HG03354 (cell line): Measurements from ENCODE around the gene COL20A1.

ENCODE experiments used
- ATAC-seq: cut with Tn5 transposase; IDR thresholded peaks from one replicate; pipeline ENCODE4 v1.9.1; 2021; ENCODE audit warnings: mild to moderate bottlenecking; ENCODE audit not compliant: unreplicated experiment, poor library complexity, severe bottlenecking

COL20A1 gene

GRCh38 chr20:63287697-63288580 is 5.0 kb upstream of the COL20A1 start:
- no peak for ATAC-seq

GRCh38 chr20:63288581-63289251 is 4.3 kb upstream of the COL20A1 start:
- no peak for ATAC-seq

DNA sequence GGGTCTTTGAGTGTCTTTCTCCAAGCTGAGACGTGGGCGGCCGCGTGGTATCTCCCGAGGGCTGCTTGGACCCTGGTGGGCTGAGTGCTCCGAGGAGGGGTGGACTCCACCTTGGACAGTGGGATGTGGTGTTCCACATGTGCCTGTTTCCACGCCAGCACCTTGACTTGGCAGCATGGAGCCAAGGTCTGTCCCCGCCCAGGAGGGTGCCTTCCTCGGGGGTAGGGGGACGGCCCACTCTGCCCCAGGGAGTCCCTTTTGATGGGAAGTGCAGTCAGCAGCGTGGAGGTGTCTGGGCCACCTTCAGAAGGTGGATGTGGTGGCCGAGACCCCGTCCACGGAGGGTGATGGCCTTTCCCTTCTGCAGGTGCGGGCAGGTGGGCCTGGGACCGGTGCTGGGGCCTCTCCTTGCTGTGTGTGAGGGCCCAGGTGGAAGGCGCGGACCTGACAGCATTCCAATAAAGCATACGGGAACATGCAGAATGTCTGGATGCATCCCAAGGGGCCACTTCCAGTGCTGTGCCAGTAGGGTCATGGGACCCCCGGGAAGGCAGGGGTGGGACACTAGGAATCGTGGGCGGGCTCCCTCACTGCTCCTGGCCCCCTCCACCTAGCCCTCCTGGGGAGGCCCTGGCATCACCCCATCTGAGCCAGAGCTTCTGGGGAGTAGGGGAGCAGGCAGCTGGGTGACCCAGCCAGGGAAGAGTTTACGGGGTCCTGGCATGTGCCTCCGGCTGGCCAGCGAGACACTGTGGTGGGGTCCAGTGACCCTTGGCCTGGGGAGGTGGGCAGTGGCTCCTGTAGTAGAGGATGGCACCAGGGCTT is 3.5 kb upstream of the COL20A1 start:
- no peak for ATAC-seq

DNA sequence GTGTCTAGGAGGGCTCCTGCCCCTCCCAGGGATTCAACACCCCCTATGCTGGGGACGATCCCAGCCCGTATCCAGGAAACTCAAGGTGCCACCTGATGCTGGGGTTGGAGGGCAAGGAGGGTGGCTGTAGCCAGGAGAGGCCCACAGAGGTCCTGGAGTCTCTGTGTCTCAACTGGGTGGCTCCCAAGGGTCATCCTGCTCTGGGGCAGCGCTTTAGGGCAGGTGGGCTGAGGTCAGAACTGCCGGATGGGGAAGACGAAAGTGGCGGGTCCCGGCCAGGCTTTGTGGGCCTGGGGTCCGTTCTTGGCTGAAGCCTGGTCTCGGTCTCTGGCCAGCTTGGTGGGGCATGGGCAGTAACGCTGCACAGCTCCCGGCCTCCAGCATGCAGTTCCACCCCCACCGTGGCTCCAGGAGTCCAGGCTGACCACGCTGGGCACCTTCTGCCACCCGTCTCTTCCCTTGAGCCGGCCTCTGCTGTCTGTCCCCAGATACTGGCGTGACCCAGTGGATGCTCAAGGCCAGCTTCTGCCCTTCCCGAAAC is 2.8 kb upstream of the COL20A1 start:
- no peak for ATAC-seq

- ATAC-seq: no peak
Observed at GRCh38 chr20:63290677-63291472, 2.1 kb upstream of the COL20A1 start.

- no peak for ATAC-seq
Observed at GRCh38 chr20:63291811-63292210, 1.2 kb upstream of the COL20A1 start.

GRCh38 chr20:63292292-63292701 is 689 bp upstream of the COL20A1 start:
- ATAC-seq: no peak

DNA sequence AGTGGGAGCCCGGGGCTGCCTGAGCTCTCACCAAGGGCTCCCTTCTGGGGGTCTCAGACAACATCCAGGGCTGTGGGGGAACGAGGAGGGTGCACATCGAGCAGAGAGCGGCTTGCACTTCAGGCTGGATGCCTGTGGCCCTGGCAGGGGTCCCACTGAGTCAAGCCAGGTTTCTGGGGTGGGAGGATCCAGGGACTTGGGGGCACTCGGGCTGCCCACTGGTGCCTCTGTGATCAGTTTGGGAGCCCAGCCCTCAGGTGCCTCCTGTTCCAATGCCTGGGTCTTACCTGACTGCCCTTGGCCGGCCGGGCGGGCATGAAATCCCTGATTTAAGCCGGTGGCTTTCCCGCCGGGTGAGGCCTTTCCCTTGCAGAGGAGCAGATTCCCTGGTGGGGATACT is 470 bp downstream of the COL20A1 start:
- no peak for ATAC-seq

GRCh38 chr20:63293871-63294535 is 1.0 kb downstream of the COL20A1 start:
- no peak for ATAC-seq

- ATAC-seq: no peak
Observed at GRCh38 chr20:63294536-63294900, 1.5 kb downstream of the COL20A1 start.

DNA sequence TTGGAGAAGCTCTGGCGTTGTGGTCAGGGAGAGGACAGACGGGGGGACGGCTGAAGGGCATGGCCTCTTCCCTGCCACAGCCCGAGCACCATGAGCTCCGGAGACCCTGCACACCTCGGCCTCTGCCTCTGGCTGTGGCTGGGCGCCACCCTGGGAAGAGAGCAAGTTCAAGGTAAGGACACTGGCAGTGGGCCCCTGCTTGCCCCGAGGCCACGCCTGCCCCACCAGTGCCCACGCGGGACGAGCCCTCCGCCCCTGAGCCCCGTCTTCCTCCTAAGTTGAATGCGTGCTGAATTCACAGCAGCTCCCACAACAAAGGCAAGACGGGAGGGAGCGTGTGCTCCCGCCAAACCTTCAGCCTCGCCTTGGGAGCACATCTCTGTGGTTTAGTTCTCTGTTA is 2.0 kb downstream of the COL20A1 start:
- ATAC-seq: no peak

- ATAC-seq: no peak
Observed at GRCh38 chr20:63295422-63295821, 2.4 kb downstream of the COL20A1 start.

- ATAC-seq: no peak
Observed at GRCh38 chr20:63295846-63296245, 2.9 kb downstream of the COL20A1 start.

- ATAC-seq: no peak
Observed at GRCh38 chr20:63296531-63297299, 3.7 kb downstream of the COL20A1 start.

DNA sequence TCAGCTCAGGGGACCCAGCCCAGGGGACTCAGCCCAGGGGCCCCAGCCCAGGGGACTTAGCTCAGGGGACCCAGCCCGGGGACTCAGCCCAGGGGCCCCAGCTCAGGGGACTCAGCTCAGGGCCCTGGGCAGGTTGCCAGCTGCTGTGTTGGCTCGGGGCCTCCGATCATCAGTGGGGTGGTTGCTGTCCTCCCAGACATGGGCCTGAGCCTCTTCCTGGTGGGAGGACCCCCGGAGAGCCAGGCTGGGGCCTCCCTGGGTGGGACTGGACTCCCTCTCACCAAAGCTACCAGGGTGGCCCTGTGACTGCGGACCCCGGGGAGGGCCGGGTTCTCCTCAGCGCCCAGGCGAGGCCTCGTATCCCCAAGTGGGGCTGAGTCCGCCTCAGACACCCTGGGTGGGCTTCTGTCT is 4.4 kb downstream of the COL20A1 start:
- no peak for ATAC-seq

DNA sequence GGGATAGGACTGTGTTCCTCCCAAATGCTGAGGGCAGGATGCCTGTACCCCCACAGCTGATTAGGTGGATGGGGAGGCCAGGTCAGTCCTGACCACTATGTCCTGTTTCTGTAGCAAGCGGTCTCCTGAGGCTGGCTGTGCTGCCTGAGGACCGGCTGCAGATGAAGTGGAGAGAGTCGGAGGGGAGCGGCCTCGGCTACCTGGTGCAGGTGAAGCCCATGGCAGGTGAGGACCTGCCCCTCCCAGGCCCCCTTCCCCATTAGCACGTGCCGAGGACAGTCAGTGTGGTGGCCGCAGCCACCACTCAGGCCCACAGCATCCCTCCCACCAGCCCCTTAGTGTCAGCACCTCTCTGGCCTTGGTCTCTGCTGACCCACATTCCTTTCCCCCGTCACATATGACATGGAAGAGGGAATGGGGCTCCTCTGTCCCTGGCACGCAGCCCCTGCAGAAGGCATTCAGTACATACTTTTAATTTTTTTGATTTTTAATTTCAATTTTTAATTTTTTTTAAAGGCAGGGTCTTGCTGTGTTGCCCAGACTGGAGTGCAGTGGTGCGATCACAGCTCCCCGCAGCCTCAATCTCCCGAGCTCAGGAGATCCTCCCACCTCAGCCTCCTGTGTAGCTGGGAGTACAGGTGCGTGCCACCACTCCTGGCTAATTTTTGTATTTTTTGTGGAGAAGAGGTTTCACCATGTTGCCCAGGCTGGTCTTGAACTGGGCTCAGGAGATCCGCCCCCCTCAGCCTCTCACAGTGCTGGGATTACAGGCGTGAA is 5.0 kb downstream of the COL20A1 start:
- ATAC-seq: no peak

GRCh38 chr20:63298731-63299312 is 5.8 kb downstream of the COL20A1 start:
- ATAC-seq: no peak
